A549 treated with Hydrocortisone at 1 μM for 4 hours (cell line): ENCODE measurements around the gene PEX11G. TPM values are rescaled to one million over a fixed set of nuclear protein-coding genes. Genes with fewer than 3 reads are reported as not detected.

Experiments used
- total RNA-seq: library from RNA; stranded (reverse); fragments of 200-300 nt; extraction: Qiagen RNA extraction; gene quantifications from 5 replicates; pipeline ENCODE4 v1.2.3, GENCODE V29; 2022

The PEX11G gene
- 1.4 to 2.6 TPM (median 1.9 TPM) in 5 replicates for total RNA-seq

GRCh38 chr19:7488736-7489353 lies at the start of gene PEX11G:
Gene PEX11G, minus strand, starts transcription at chr19:7489035. Its CDS starts 25 bp downstream, at chr19:7489010.

GRCh38 chr19:7535047-7535997 lies 46.5 kb upstream of the PEX11G start, which contains the start of gene PNPLA6:
Gene PNPLA6, plus strand, starts transcription at chr19:7535717. Its CDS starts 72 bp downstream, at chr19:7535789.

GRCh38 chr19:7522072-7522922 lies 33.5 kb upstream of the PEX11G start, which contains the start of gene MCOLN1:
Gene MCOLN1, plus strand, starts transcription at chr19:7522624. Its CDS starts 127 bp downstream, at chr19:7522751.

GRCh38 chr19:7515645-7516151 lies 26.9 kb upstream of the PEX11G start, which contains the start of gene ZNF358:
Gene ZNF358, plus strand, starts transcription at chr19:7516103. Its CDS starts 3,140 bp downstream, at chr19:7519243.

Other genes starting within 250 kb of the PEX11G start
- 2.4 to 3.8 TPM (median 3.3 TPM) in 5 replicates for gene INSR, start 194.6 kb downstream of the PEX11G start, total RNA-seq
- 60.8 to 76.7 TPM (median 69.8 TPM) in 5 replicates for gene ARHGEF18, start 140.1 kb downstream of the PEX11G start, total RNA-seq
- gene ZNF358, start 27.1 kb upstream of the PEX11G start, total RNA-seq: 16.7 to 21.1 TPM (median 18.2 TPM) in 5 replicates
- 9.4 to 12.8 TPM (median 12.3 TPM) in 5 replicates for gene MCOLN1, start 33.6 kb upstream of the PEX11G start, total RNA-seq
- 27.7 to 34.6 TPM (median 31.9 TPM) in 5 replicates for gene PNPLA6, start 46.7 kb upstream of the PEX11G start, total RNA-seq
- gene CAMSAP3, start 106.8 kb upstream of the PEX11G start, total RNA-seq: 4.1 to 6.2 TPM (median 5.4 TPM) in 5 replicates
- 23.3 to 26.8 TPM (median 25.1 TPM) in 5 replicates for gene XAB2, start 140.5 kb upstream of the PEX11G start, total RNA-seq
- gene PET100, start 140.8 kb upstream of the PEX11G start, total RNA-seq: 50.7 to 61.5 TPM (median 55.6 TPM) in 5 replicates
- 0.26 TPM in 1 of 5 replicates, not detected in the others for gene PCP2, start 144.7 kb upstream of the PEX11G start, total RNA-seq
- gene STXBP2, start 148.1 kb upstream of the PEX11G start, total RNA-seq: 35.0 to 43.8 TPM (median 39.3 TPM) in 5 replicates
- gene RETN, start 180.0 kb upstream of the PEX11G start, total RNA-seq: not detected in 5 replicates
- gene MCEMP1, start 188.1 kb upstream of the PEX11G start, total RNA-seq: not detected in 5 replicates
- gene TRAPPC5, start 191.8 kb upstream of the PEX11G start, total RNA-seq: 38.8 to 107 TPM (median 101 TPM) in 5 replicates
- not detected in 5 replicates for gene FCER2, start 213.1 kb upstream of the PEX11G start, total RNA-seq
- not detected in 5 replicates for gene CLEC4G, start 243.1 kb upstream of the PEX11G start, total RNA-seq